Measurements from ENCODE around the gene CFAP57.
"Not testable (repeated sequence)": the region's sequence is repeated elsewhere in the genome, so short reads cannot be mapped to it uniquely, and the experiment has no call there.

Gene CFAP57

GRCh38 chr1:43135857-43136781 lies 36.0 kb upstream of the CFAP57 start:
- H3K9ac ChIP-seq (ENCODE audit: low read length): no peak overlapping the region
- no peak overlapping the region for H3K4me3 ChIP-seq (ENCODE audit: insufficient read depth, low read length, poor library complexity, severe bottlenecking)
- H2AFZ ChIP-seq (ENCODE audit: low read depth, low read length, severe bottlenecking): no peak overlapping the region
- TF ChIP-seq CTCF (IDR thresholded peaks at IDR 0.05; ENCODE audit: insufficient read depth, low read length, poor library complexity, severe bottlenecking): no peak
- no peak for TF ChIP-seq EZH2phosphoT487 (conservative IDR thresholded peaks at IDR 0.05; ENCODE audit: low read length)
- no peak overlapping the region for H3K27ac ChIP-seq (ENCODE audit: low read depth, low read length)
- no peaks in the 10 kb centered on the region for H4K20me1 ChIP-seq (ENCODE audit: low read depth, low read length)
- no peaks in the 10 kb centered on the region for H3K27me3 ChIP-seq (ENCODE audit: low read length)
- H3F3A ChIP-seq (ENCODE audit: insufficient read depth): no peaks in the 10 kb centered on the region
- no peaks in the 10 kb centered on the region for H3K79me2 ChIP-seq (ENCODE audit: insufficient read depth, low read length)
- peaks cover 4% of the 10 kb centered on the region; the same call in 1 of the 2 replicates for H3K9me3 ChIP-seq (ENCODE audit: insufficient read depth, low read length)
- H3K4me2 ChIP-seq (ENCODE audit: low read depth, low read length, poor library complexity, severe bottlenecking): no peak overlapping the region
- H3K9me2 ChIP-seq (replicated peaks; ENCODE audit: insufficient read depth, low read length): no peaks in the 10 kb centered on the region
- H3K36me3 ChIP-seq (ENCODE audit: low read length): no peaks in the 10 kb centered on the region

GRCh38 chr1:43137445-43138052 lies 34.6 kb upstream of the CFAP57 start:
- Histone ChIP-seq H3F3A (ENCODE audit: insufficient read depth) (no peaks in the 10 kb centered on the region), H2AFZ (ENCODE audit: low read depth, low read length, severe bottlenecking) (no peak overlapping the region), H4K20me1 (ENCODE audit: low read depth, low read length) (no peaks in the 10 kb centered on the region), H3K9me2 (replicated peaks; ENCODE audit: insufficient read depth, low read length) (no peaks in the 10 kb centered on the region), H3K4me2 (ENCODE audit: low read depth, low read length, poor library complexity, severe bottlenecking) (no peak overlapping the region), H3K9me3 (ENCODE audit: insufficient read depth, low read length) (peaks cover 4% of the 10 kb centered on the region; the same call in 1 of the 2 replicates), H3K36me3 (ENCODE audit: low read length) (no peaks in the 10 kb centered on the region), H3K4me3 (ENCODE audit: insufficient read depth, low read length, poor library complexity, severe bottlenecking) (no peak overlapping the region), H3K79me2 (ENCODE audit: insufficient read depth, low read length) (no peaks in the 10 kb centered on the region), H3K27me3 (ENCODE audit: low read length) (no peaks in the 10 kb centered on the region), H3K9ac (ENCODE audit: low read length) (no peak overlapping the region), H3K27ac (ENCODE audit: low read depth, low read length) (no peak overlapping the region)
- TF ChIP-seq EZH2phosphoT487 (conservative IDR thresholded peaks at IDR 0.05; ENCODE audit: low read length): no peak
- no peak for TF ChIP-seq CTCF (IDR thresholded peaks at IDR 0.05; ENCODE audit: insufficient read depth, low read length, poor library complexity, severe bottlenecking)

- not testable (repeated sequence) for H3F3A ChIP-seq (ENCODE audit: insufficient read depth); H4K20me1 ChIP-seq (ENCODE audit: low read depth, low read length); H3K27ac ChIP-seq (ENCODE audit: low read depth, low read length); H3K27me3 ChIP-seq (ENCODE audit: low read length); H3K9me3 ChIP-seq (ENCODE audit: insufficient read depth, low read length); H3K4me3 ChIP-seq (ENCODE audit: insufficient read depth, low read length, poor library complexity, severe bottlenecking); H3K9ac ChIP-seq (ENCODE audit: low read length); H2AFZ ChIP-seq (ENCODE audit: low read depth, low read length, severe bottlenecking); H3K9me2 ChIP-seq (replicated peaks; ENCODE audit: insufficient read depth, low read length); H3K4me2 ChIP-seq (ENCODE audit: low read depth, low read length, poor library complexity, severe bottlenecking); H3K79me2 ChIP-seq (ENCODE audit: insufficient read depth, low read length); H3K36me3 ChIP-seq (ENCODE audit: low read length)
Observed at GRCh38 chr1:43139295-43139694, 32.8 kb upstream of the CFAP57 start.

- Histone ChIP-seq H2AFZ (ENCODE audit: low read depth, low read length, severe bottlenecking) (no peak overlapping the region), H3K4me3 (ENCODE audit: insufficient read depth, low read length, poor library complexity, severe bottlenecking) (no peak overlapping the region), H3K9ac (ENCODE audit: low read length) (no peak overlapping the region), H3K27me3 (ENCODE audit: low read length) (no peaks in the 10 kb centered on the region), H4K20me1 (ENCODE audit: low read depth, low read length) (no peaks in the 10 kb centered on the region), H3K9me3 (ENCODE audit: insufficient read depth, low read length) (peaks cover 4% of the 10 kb centered on the region; the same call in 1 of the 2 replicates), H3K27ac (ENCODE audit: low read depth, low read length) (no peak overlapping the region), H3K4me2 (ENCODE audit: low read depth, low read length, poor library complexity, severe bottlenecking) (no peak overlapping the region), H3K79me2 (ENCODE audit: insufficient read depth, low read length) (no peaks in the 10 kb centered on the region), H3F3A (ENCODE audit: insufficient read depth) (no peaks in the 10 kb centered on the region), H3K9me2 (replicated peaks; ENCODE audit: insufficient read depth, low read length) (no peaks in the 10 kb centered on the region), H3K36me3 (ENCODE audit: low read length) (no peaks in the 10 kb centered on the region)
- no peak for TF ChIP-seq EZH2phosphoT487 (conservative IDR thresholded peaks at IDR 0.05; ENCODE audit: low read length)
- no peak for TF ChIP-seq CTCF (IDR thresholded peaks at IDR 0.05; ENCODE audit: insufficient read depth, low read length, poor library complexity, severe bottlenecking)
Observed at GRCh38 chr1:43140010-43140409, 32.1 kb upstream of the CFAP57 start.
